Fibroblast of villous mesenchyme (primary cell): ENCODE results near the gene ADRA1B. TPM values are rescaled to one million over a fixed set of nuclear protein-coding genes. Genes with fewer than 3 reads are reported as not detected.

ENCODE experiments used
- DNase-seq: peaks from one replicate; pipeline ENCODE4 v3.0.0-alpha.2; 2010; ENCODE audit warnings: low read depth
- H3K4me3 ChIP-seq: 2 replicates; pipeline ENCODE4 v1.5.1; 2011; ENCODE audit warnings: low read depth, mild to moderate bottlenecking, low read length
- CTCF ChIP-seq: IDR thresholded peaks from 2 replicates; pipeline ENCODE4 v1.5.1; 2012; ENCODE audit warnings: low read depth, mild to moderate bottlenecking, low read length; ENCODE audit not compliant: insufficient read depth
- small RNA-seq: library from RNA; depleted of rRNA; stranded (forward); fragments of <200 nt; gene quantifications from one replicate; pipeline ENCODE3, GENCODE V24; 2012
- total RNA-seq: library from RNA; depleted of rRNA; stranded (reverse); fragments of >200 nt; gene quantifications from 2 replicates; pipeline ENCODE4 v1.2.3, GENCODE V29; 2012

Gene ADRA1B
- total RNA-seq, 1 donor, result 0.43 TPM

GRCh38 chr5:160020266-160020770, 104.0 kb downstream of the ADRA1B start:
- TF ChIP-seq CTCF, result no peak
- H3K4me3 ChIP-seq, result no peak overlapping the region
- peak; percentile 30 for DNase-seq

- no peak for TF ChIP-seq CTCF
- peak; percentile 78 for DNase-seq
Measured at GRCh38 chr5:160020964-160021363, 104.7 kb downstream of the ADRA1B start.

GRCh38 chr5:160021831-160022446, 105.7 kb downstream of the ADRA1B start:
- no peak overlapping the region for H3K4me3 ChIP-seq
- peak; percentile 80 for DNase-seq
- TF ChIP-seq CTCF, result peak; percentile 74

More at GRCh38 chr5:160020964-160021363, 104.7 kb downstream of the ADRA1B start:
- H3K4me3 ChIP-seq, result no peak overlapping the region

Small RNAs within 50 kb of the gene (small RNA-seq; reads per million reads assigned to genes)
- gene RF00019, result not detected

Other genes with a start within 250 kb of the ADRA1B start
- gene TTC1, start 92.7 kb downstream of the ADRA1B start, total RNA-seq, result 47.7 and 51.0 TPM in 2 replicates
- 18.0 and 25.5 TPM in 2 replicates for gene PWWP2A, start 203.0 kb downstream of the ADRA1B start, total RNA-seq